ENCODE results near the gene GUCA1C.

DNA sequence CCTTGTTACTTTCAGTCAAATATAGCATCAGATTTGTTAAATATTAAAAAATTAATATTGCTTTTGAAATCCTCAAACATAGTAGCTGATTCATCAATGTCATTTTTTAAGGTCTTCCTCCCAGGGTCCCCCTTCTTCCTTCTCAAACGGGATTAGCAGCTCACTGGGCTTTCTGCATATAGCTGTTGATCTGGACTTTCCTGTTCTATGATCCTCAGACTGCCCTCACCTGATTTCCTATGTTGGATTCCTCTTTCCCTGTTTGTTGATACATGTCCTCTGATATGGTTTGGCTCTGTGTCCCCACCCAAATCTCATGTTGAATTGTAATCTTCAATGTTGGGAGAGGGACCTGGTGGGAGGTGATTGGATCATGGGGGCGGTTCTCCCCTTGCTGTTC lies 5.8 kb downstream of the GUCA1C start:
- no peak for TF ChIP-seq POLR2A (IDR thresholded peaks at IDR 0.05)
- TF ChIP-seq, protein P1, sequence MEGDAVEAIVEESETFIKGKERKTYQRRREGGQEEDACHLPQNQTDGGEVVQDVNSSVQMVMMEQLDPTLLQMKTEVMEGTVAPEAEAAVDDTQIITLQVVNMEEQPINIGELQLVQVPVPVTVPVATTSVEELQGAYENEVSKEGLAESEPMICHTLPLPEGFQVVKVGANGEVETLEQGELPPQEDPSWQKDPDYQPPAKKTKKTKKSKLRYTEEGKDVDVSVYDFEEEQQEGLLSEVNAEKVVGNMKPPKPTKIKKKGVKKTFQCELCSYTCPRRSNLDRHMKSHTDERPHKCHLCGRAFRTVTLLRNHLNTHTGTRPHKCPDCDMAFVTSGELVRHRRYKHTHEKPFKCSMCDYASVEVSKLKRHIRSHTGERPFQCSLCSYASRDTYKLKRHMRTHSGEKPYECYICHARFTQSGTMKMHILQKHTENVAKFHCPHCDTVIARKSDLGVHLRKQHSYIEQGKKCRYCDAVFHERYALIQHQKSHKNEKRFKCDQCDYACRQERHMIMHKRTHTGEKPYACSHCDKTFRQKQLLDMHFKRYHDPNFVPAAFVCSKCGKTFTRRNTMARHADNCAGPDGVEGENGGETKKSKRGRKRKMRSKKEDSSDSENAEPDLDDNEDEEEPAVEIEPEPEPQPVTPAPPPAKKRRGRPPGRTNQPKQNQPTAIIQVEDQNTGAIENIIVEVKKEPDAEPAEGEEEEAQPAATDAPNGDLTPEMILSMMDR (IDR thresholded peaks at IDR 0.05) = no peak
